Measurements from ENCODE around the gene IKZF2.

The IKZF2 gene

DNA sequence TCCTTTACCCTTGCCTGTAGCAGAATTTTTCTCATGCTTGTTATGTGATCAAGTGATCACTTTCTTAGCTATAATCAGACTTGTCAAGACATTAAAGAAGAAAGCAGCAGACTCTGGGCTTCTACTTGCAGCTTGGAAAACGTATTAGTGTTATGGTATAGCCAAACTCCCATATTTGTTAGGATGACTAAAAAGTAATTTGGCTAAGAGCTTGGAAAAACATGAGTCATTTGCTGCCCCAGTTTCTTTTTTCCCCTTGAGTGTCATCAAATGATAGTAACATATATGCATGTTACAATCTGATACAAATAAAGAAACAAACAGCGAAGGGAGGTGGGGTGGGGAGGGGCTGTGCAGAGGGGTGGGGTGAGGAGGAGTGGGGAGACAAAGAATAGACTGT, 155.5 kb downstream of the IKZF2 start:
- no peak for DNase-seq

DNA sequence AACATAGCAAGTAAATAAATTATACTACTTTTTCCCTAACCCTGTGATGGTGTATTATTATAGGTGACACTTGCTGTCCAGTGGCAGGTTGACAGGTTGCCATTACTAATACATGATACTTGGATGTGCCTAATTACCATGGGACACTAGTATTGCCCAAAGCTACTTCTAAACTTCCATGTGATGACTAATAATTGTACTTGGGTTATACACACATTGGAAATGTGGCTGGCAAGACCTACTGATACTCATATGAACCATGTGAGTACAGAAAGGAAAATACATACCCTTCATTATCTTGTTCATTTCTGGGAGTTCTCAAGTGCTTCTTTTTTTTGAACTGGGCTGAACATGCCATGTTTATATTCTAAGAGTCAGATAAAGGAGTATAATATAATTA, 156.4 kb downstream of the IKZF2 start:
- DNase-seq, result no peak

GRCh38 chr2:212991120-212991519, 160.3 kb downstream of the IKZF2 start:
- DNase-seq, result no peak

DNA sequence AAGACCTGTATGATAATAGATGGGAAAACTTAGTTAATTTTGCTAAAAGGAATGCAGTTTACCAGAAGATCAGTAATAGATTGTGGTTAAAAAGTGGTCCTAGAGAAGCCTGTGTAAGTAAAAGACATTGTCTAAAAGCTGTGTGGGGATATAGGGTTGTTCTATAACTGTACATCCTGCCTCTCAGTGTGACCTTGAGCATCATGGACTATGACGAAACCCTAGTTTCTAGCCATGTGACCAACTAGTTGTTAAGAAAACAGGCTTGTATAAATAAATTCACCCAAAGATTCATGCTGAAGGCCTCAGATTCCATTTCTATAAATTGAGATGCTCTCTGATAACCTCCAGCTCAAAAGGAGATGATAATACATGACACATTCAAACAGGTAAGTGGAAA, 160.7 kb downstream of the IKZF2 start:
- no peak for DNase-seq

GRCh38 chr2:212987492-212987891, 163.9 kb downstream of the IKZF2 start:
- DNase-seq, result no peak

- no peak for DNase-seq
Observed at GRCh38 chr2:212984129-212984528, 167.3 kb downstream of the IKZF2 start.

- no peak for DNase-seq
Observed at GRCh38 chr2:212979799-212980198, 171.6 kb downstream of the IKZF2 start.

GRCh38 chr2:212979046-212979612, 172.3 kb downstream of the IKZF2 start:
- no peak for DNase-seq

DNA sequence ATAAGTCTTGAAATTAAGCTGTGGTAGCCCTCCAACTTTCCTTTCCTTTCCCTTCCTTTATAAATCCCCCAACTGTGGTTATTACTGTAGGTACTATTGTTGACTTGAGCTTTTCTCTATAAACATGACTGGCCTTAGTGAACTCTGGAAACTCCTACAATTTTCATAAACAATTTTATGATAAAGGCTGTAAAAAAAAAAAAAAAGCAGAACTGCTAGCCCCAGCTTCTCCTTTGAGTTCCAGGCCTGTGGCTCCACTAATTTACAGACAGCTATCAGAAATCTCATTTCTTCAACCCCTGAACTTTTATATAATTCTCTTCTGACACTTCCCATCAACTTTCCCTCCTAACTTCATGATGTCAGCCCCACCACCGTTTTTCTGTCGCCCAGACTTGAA, 174.3 kb downstream of the IKZF2 start:
- DNase-seq, result no peak

DNA sequence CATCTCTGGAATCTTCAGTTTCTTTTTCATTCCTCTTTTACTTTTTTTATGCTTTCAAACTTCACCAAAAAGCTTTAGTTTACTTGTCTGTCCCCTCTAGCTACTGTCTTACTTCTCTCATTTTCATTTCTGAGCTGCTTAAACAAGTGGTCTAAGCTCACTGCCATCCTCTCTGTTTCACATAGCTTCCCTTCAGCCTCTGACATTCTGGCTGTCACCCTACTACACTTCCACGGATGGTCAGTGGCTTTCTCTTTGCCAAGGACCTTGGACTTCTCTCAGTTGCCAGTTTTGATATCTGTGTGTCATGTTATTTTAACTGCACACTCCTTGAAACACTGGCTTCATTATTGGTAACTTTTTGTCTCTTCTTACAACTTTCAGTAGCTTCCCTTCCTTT, 176.1 kb downstream of the IKZF2 start:
- DNase-seq, result no peak

DNA sequence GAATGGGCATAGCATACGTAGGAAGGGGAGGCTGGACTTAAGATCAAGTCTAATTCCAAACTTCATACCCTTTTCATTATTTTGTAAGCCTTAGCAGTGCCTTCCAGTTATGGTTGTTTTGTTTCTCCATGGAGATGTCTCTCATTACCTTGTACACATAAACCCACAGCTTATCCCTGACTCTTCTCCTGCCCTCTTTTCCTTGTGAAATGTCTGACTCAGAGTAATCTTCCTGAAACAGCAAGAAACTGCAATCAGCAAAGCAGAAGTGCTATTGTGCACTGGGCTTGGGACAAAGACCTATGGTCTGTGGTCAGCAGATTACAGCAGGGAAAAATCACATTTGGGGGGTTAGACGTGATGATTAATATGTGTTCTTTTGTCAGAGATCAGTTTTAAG, 176.7 kb downstream of the IKZF2 start:
- DNase-seq, result no peak

DNA sequence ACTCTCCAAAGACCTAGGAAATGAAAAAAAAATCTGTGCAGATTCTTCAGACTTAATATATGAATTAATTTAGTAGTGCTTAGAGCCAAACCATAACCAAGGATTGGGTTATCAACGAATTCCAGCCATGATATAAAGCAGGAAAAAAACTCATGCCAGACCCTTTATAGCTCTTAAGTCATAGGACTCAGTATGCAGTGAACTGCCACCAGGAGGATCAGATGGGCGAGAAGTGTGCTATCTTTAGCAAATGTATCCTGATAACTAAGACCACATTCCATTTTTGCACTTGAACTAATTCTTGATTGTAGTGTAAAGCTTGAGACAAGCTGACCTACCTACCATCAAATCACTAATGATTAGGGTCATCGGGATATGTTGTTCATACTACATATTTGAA, 178.1 kb downstream of the IKZF2 start:
- no peak for DNase-seq

DNA sequence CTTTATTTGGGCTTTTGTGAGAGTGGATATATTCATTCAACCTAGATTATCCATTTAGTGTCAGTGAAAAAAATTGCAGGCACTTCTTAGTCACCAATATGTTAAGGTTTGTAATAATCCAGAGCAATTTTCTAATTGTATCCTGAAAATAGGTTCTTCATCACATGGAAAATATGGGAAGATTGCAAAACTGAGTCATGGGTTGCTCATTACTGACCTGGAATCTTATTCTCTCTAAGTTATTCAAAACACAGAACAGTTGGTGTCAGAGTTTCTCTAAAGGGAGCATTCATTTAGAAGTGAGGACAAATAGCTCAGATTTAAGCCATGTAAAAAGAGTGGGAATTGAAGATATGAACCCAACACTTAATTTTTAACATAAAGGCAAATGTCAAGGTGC, 181.3 kb downstream of the IKZF2 start:
- DNase-seq, result no peak

DNA sequence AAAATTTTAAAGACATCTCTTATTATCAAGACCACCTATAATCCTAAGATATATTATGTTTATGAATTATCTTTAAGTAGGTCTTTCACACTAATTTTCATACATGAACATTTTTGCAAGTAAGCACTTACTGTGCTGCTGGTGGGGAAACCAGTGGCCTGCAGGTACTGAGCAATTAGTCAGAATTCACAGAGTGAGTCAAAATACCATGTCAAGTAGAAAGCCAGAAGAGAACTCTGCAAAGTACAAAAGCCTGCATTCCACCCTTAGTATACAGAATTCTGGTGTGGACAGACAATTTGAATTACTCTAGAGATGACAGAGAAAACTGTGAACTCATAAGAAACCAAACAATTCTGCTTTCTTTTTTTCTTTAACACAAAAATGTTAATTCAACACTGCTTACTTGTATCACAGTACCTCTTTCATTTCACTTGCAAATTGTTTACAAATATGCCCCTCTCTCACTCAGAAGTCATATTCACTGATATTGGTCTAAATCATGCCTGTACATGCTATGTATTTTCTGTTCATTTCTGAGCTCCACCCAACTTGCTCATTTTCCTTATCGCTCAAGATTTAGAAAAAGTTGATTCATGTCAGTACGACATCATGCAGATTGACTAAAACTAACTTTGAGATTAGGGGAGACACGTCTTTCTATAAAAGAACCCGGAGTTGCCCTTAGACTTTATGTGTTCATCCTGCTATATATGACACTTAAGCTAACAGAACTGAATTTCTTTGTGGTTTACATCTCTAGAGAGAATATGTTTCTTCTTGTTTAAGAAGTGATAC, 182.9 kb downstream of the IKZF2 start:
- DNase-seq, result no peak

DNA sequence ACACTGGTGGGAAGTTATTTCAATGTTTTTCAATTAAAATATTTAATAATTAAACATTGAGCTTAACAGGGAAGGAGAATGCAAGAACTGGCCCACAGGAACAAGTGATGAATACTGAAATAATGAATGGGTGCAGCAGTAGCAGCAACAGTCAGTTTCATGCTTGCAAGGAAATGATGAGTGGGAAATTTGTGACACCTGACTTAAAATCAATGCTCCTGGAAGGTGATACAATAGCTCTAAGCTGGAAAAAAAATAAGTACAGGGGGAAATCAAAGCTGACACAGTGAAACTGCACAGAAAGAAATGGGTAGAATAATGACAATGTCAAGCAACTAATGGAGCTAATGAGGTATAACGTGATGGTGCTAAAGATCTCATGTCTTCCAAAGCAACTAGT, 184.5 kb downstream of the IKZF2 start:
- no peak for DNase-seq

DNA sequence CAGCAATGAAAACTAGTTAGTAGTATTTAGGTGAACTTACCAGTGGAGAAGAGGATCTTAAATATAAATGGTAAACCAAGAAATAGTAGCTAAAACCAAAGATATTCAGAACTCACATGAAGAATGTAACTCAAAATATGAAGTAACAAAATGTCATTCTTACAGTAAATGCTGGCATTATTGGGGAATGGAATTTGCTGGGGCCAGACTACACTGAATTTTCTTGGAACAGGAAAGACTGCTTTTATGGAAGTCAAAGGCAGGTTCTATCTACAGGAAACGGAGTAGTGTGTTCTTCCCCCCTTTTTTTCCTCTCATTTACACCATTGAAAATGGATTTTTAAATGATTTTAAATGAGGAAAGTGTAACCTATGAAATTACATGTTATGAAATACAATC, 188.7 kb downstream of the IKZF2 start:
- no peak for DNase-seq

DNA sequence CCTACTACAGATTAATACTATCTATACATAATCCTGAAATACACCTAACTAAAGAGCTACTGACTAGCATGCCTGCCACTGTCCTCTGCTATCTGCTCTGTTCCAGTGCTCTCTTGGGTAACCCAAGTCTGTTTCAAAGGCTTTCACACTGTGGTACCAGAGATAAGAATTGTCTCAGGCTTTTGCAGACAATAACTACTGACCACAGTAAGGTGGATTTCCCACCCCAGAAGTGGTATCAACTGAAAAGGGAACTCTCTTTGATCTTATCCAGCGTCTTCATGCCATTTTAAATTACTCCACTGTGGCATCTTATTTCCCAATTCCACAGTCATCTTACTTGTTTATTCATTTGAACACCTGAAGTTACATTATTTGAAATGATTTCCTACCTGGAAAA, 190.2 kb downstream of the IKZF2 start:
- DNase-seq, result no peak

DNA sequence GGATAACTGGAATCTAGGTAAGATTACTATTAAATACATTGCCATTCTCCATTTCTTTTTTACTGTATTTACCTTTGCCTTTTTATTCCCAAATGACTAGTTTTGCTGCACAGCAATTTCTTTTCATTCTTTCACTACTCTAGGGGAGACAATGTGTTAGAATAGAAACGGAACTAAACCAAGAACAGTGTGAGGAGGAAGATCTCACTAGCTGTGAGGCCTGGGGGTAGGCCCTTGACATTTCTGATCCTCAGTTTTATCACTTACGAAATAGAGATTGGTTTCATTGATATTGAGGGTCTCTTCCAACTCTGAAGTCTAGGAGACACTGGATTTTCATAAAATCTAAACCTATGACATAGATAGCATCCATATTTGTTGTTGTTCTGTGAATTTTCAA, 191.1 kb downstream of the IKZF2 start:
- no peak for DNase-seq

DNA sequence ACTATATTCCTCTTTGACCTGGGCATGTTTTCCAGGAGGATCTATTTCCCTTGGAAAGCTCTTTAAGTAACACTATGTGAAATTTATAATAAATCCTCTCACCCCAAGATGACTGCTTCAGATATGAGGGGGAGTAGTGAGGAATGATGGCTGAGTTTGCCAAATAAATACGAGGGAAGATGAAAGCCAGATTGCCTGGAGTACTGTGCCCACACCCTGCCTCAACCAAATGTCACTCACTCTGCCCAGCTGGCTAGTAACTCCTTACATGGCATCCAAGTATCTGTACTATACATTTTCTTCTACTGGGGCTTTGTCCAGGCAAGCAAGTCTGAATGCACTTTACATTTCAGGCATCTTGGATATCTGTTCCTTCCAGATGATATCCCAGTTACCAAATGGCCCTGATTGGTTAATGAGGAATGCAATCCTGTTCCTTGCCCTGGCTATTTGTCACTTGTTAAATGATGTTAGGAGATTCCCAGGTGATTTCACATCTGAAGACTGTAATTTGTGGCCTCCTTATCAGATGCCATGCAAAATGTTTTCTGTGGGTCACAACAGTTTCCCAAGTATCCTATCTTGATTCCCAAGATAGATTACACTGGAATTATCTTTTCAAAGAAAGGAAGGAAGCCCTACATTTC, 191.8 kb downstream of the IKZF2 start:
- DNase-seq, result no peak

- DNase-seq, result no peak
Observed at GRCh38 chr2:212958757-212959295, 192.6 kb downstream of the IKZF2 start.

GRCh38 chr2:212958133-212958532, 193.3 kb downstream of the IKZF2 start:
- DNase-seq, result no peak

- DNase-seq, result no peak
Observed at GRCh38 chr2:212957624-212958023, 193.8 kb downstream of the IKZF2 start.

DNA sequence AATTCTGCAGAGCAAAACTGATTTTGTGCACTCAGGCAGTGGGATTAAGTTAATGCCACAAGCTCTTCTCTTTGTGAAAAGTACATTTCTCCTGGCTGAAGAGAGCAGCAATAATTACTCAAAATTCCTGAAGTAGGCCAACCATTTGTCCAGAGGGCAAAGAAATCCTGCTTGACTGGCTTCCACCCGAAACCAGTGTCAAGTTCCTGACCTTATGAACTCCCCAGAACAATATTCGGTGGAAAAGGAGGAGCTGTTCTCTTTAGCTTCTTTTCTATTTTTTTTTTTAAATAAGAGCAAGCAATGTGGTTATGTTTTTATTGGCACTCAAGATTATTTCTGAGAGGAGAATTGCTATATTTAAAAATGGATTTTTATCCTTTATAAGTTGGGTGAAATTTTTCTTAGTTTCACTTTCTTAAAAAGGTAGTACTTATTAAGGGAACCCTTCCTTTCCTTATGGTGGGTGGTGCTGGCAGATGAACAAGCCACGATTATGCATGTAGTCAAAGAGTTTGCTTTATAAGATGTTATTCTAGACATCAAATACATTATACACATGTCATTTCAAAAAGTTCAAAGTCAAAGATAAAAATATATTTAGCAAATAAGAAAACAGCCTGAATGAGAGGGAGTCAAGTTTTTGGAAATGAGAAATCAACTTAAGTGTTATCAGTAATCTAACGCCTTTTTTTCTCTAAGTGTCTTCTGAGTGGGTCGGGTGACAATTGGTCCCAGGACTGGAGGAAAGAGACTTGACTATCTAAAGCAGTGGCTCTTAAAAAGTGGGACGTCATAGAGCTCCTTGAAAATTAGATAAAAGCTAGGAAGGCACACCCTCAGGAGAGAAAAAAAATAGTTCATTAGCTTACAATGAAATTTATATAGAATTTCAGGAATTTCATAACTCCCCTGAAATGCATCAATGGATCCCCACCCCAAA, 194.5 kb downstream of the IKZF2 start:
- DNase-seq, result no peak

Data from midbrain (tissue), 1 donor.